GM23338 (cell line): ENCODE data around the gene ADTRP. TPM values are rescaled to one million over a fixed set of nuclear protein-coding genes. Genes with fewer than 3 reads are reported as not detected.

Experiments
- ATAC-seq: fragments of 200-7000 bp; cut with Tn5 transposase; 3 replicates; pipeline ENCODE4 v1.9.1; 2020
- DNase-seq: peaks from one replicate; pipeline ENCODE4 v3.0.0-alpha.2; 2015; ENCODE audit warnings: low spot score
- H2AFZ ChIP-seq: fragments of 200-600 bp; sonication (generic); 2 replicates; pipeline ENCODE4 v1.8.0; 2016; ENCODE audit warnings: antibody characterized with exemption, mild to moderate bottlenecking, moderate library complexity
- H3F3A ChIP-seq: fragments of 200-600 bp; sonication (generic); replicated peaks from 2 replicates; pipeline ENCODE4 v1.8.0; 2017; ENCODE audit warnings: antibody characterized with exemption, mixed run types, low read depth
- H3K27ac ChIP-seq: fragments of 200-600 bp; sonication (generic); 2 replicates; pipeline ENCODE4 v1.6.1; 2016; ENCODE audit warnings: low read depth
- H3K27me3 ChIP-seq: fragments of 200-600 bp; sonication (generic); 2 replicates; pipeline ENCODE4 v1.8.0; 2016; ENCODE audit warnings: mild to moderate bottlenecking, mixed run types, moderate library complexity; ENCODE audit not compliant: insufficient read depth
- H3K36me3 ChIP-seq: fragments of 200-600 bp; sonication (generic); 2 replicates; pipeline ENCODE4 v1.8.0; 2016; ENCODE audit warnings: mild to moderate bottlenecking; ENCODE audit not compliant: insufficient read depth
- H3K4me1 ChIP-seq: fragments of 200-600 bp; sonication (generic); 2 replicates; pipeline ENCODE4 v1.8.0; 2016; ENCODE audit warnings: mild to moderate bottlenecking, moderate library complexity; ENCODE audit not compliant: insufficient read depth
- H3K4me2 ChIP-seq: fragments of 200-600 bp; sonication (generic); 2 replicates; pipeline ENCODE4 v1.7.1; 2017; ENCODE audit warnings: mixed run types
- H3K4me3 ChIP-seq: fragments of 200-600 bp; sonication (generic); 2 replicates; pipeline ENCODE4 v1.6.1; 2016; ENCODE audit warnings: mixed run types
- H3K79me2 ChIP-seq: fragments of 200-600 bp; sonication (generic); replicated peaks from 2 replicates; pipeline ENCODE4 v1.8.0; 2017; ENCODE audit warnings: mild to moderate bottlenecking; ENCODE audit not compliant: insufficient read depth
- H3K9me2 ChIP-seq: fragments of 200-600 bp; sonication (generic); 2 replicates; pipeline ENCODE4 v1.8.0; 2017; ENCODE audit not compliant: insufficient read depth
- H4K20me1 ChIP-seq: fragments of 200-600 bp; sonication (generic); replicated peaks from 2 replicates; pipeline ENCODE4 v1.8.0; 2017; ENCODE audit warnings: mild to moderate bottlenecking; ENCODE audit not compliant: insufficient read depth
- H3K27ac Mint-ChIP-seq: 2 replicates; pipeline ENCODE4 v1.8.0; 2020; ENCODE audit warnings: inconsistent platforms, mild to moderate bottlenecking, moderate library complexity, mixed read lengths
- H3K27me3 Mint-ChIP-seq: 3 replicates; pipeline ENCODE4 v1.8.0; 2022; ENCODE audit warnings: low read depth, mild to moderate bottlenecking, moderate library complexity, mixed read lengths, inconsistent platforms; ENCODE audit not compliant: insufficient read depth, poor library complexity
- H3K36me3 Mint-ChIP-seq: 3 replicates; pipeline ENCODE4 v1.8.0; 2021; ENCODE audit warnings: low read depth, mild to moderate bottlenecking, inconsistent platforms, moderate library complexity, mixed read lengths
- H3K4me1 Mint-ChIP-seq: 3 replicates; pipeline ENCODE4 v1.8.0; 2020; ENCODE audit warnings: mild to moderate bottlenecking, inconsistent platforms, mixed read lengths
- H3K4me3 Mint-ChIP-seq: 3 replicates; pipeline ENCODE4 v1.8.0; 2021; ENCODE audit warnings: moderate library complexity, mild to moderate bottlenecking, inconsistent platforms, mixed read lengths
- H3K9me3 Mint-ChIP-seq: 3 replicates; pipeline ENCODE4 v1.8.0; 2020; ENCODE audit warnings: moderate library complexity, mild to moderate bottlenecking, inconsistent platforms, mixed read lengths
- CREB1 ChIP-seq: fragments of 250-450 bp; sonication (Bioruptor Pico); IDR thresholded peaks from 2 replicates; pipeline ENCODE4 v1.5.0; 2020; ENCODE audit warnings: low read depth, mild to moderate bottlenecking, moderate library complexity
- CTCF ChIP-seq, 2 experiments: fragments of 200-600 bp in 1 of 2; sonication (generic) in 1 of 2; conservative IDR thresholded peaks; 2 replicates each; pipeline versions ENCODE4 v1.5.1 to v1.6.1; 2016 to 2017; ENCODE audit warnings: antibody characterized with exemption in 2 of 2, low read depth in 2 of 2, mild to moderate bottlenecking in 2 of 2, moderate library complexity in 1 of 2
- ETS1 ChIP-seq: IDR thresholded peaks from 2 replicates; pipeline ENCODE4 v1.6.1; 2016; ENCODE audit warnings: antibody characterized with exemption
- EZH2 ChIP-seq: fragments of 200-600 bp; sonication (generic); IDR thresholded peaks from one replicate; pipeline ENCODE4 v1.8.0; 2017; ENCODE audit warnings: antibody characterized with exemption, mild to moderate bottlenecking, low read depth; ENCODE audit not compliant: unreplicated experiment
- EZH2phosphoT487 ChIP-seq: fragments of 200-600 bp; sonication (generic); IDR thresholded peaks from one replicate; pipeline ENCODE4 v1.8.1; 2018; ENCODE audit warnings: antibody characterized with exemption; ENCODE audit not compliant: unreplicated experiment
- JUNB ChIP-seq: IDR thresholded peaks from one replicate; pipeline ENCODE4 v1.6.1; 2016; ENCODE audit warnings: antibody characterized with exemption; ENCODE audit not compliant: unreplicated experiment
- NANOG ChIP-seq: IDR thresholded peaks from 2 replicates; pipeline ENCODE4 v1.6.1; 2016; ENCODE audit warnings: antibody characterized with exemption, borderline replicate concordance
- POLR2AphosphoS5 ChIP-seq: IDR thresholded peaks from 2 replicates; pipeline ENCODE4 v1.6.1; 2016; ENCODE audit warnings: antibody characterized with exemption, low read depth
- REST ChIP-seq: IDR thresholded peaks from one replicate; pipeline ENCODE4 v1.6.1; 2018; ENCODE audit warnings: antibody characterized with exemption; ENCODE audit not compliant: unreplicated experiment
- STAT1 ChIP-seq: IDR thresholded peaks from one replicate; pipeline ENCODE4 v1.6.1; 2016; ENCODE audit warnings: antibody characterized with exemption; ENCODE audit not compliant: unreplicated experiment
- ZNF114 ChIP-seq: fragments of 250-450 bp; sonication (Bioruptor Pico); IDR thresholded peaks from 2 replicates; pipeline ENCODE4 v1.5.0; 2020; ENCODE audit warnings: mild to moderate bottlenecking, moderate library complexity
- polyA plus RNA-seq: library from polyadenylated mRNA; unstranded; fragments of >200 nt; fragmentation: Nextera tagmentation; extraction: Ambion mirVana; gene quantifications from 2 replicates; pipeline ENCODE4 v1.2.1, GENCODE V29; 2016
- total RNA-seq: library from RNA; depleted of rRNA; stranded (reverse); fragments of >200 nt; shearing (Covaris generic); gene quantifications from 2 replicates; pipeline ENCODE4 v1.2.3, GENCODE V29; 2014

The ADTRP gene
- total and polyA plus RNA-seq, 2 experiments from 2014 or later: not detected

GRCh38 chr6:11683871-11684270, 94.7 kb downstream of the ADTRP start (continued):
- TF ChIP-seq CTCF (conservative IDR thresholded peaks at IDR 0.05; ENCODE audit: low read depth in 2 of 2): no peak
- no peak for TF ChIP-seq EZH2

- H3K4me3 ChIP-seq: no peak overlapping the region
- Mint-ChIP-seq H3K4me3 (no peak overlapping the region), H3K4me1 (peaks cover 8% of the 10 kb centered on the region), H3K36me3 (peaks cover 26% of the 10 kb centered on the region), H3K9me3 (peaks cover 29% of the 10 kb centered on the region), H3K27ac (no peak overlapping the region), H3K27me3 (peaks cover 1% of the 10 kb centered on the region)
- peaks cover 6% of the 10 kb centered on the region; the same call in 1 of the 2 replicates for H3K36me3 ChIP-seq
- no peak overlapping the region for H3K27ac ChIP-seq
- H2AFZ ChIP-seq: no peak overlapping the region
- no peak for ATAC-seq
- H3K9me2 ChIP-seq: peaks cover 6% of the 10 kb centered on the region; the same call in 1 of the 2 replicates
- no peaks in the 10 kb centered on the region for H4K20me1 ChIP-seq
- H3K79me2 ChIP-seq: no peaks in the 10 kb centered on the region
- H3K4me1 ChIP-seq: peaks cover 4% of the 10 kb centered on the region
- H3K27me3 ChIP-seq: no peaks in the 10 kb centered on the region
- no peak for DNase-seq
- no peak overlapping the region for H3K4me2 ChIP-seq
- H3F3A ChIP-seq: no peaks in the 10 kb centered on the region
- TF ChIP-seq REST (no peak), JUNB (no peak), STAT1 (no peak), ETS1 (no peak), ZNF114 (no peak), POLR2AphosphoS5 (no peak), NANOG (no peak), CREB1 (CRISPR knock-in tag) (no peak), CTCF (conservative IDR thresholded peaks at IDR 0.05; ENCODE audit: low read depth in 2 of 2) (no peak), EZH2 (no peak), EZH2phosphoT487 (no peak)
Observed at GRCh38 chr6:11682561-11682975, 96.0 kb downstream of the ADTRP start.
